Measurements from ENCODE around the gene KDM2B. TPM values are rescaled to one million over a fixed set of nuclear protein-coding genes. Genes with fewer than 3 reads are reported as not detected.

KDM2B gene
- total RNA-seq, 1 experiment from 2014 or later: 39.1 TPM

DNA sequence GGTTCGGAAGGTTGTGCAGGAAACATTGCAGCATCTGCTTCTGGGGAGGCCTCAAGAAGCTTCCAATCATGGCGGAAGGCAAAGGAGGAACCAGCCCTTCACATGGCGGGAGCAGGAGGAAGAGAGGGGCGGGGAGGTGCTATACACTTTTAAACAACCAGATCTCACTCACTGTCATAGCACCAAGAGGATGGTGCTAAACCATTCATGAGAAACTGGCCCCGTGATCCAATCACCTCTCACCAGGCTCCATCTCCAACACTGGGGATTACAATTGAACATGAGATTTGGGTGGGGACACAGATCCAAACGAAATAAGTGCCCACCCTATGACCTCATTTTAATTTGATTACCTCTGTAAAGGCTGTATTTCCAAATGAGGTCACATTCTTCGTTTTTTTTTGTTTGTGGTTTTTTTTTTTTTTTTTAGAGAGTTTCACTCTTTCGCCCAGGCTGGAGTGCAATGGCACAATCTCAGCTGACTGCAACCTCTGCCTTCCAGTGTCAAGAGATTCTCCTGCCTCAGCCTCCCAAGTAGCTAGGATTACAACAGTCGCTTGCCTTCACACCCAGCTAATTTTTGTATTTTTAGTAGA is 34.1 kb upstream of the KDM2B start:
- H3K9me3 ChIP-seq (ENCODE audit: low read length): no peaks in the 10 kb centered on the region

DNA sequence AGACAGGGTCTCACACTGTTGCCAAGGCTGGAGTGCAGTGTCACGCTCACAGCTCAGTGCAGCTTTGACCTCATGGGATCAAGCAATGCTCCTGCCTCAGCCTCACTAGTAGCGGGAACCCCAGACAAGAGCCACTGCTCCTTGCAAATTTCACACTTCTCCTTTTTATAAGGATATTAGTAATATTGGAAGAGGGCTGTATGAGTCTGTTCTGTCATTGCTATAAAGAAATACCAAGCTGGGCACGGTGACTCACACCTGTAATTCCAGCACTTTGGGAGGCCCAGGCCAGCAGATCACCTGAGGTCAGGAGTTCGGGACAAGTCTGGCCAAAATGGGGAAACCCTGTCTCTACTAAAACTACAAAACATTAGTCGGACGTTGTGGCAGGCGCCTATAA is 32.6 kb upstream of the KDM2B start:
- no peak overlapping the region for H2AFZ ChIP-seq (ENCODE audit: low read length)
- no peak for DNase-seq
- H3K9me3 ChIP-seq (ENCODE audit: low read length): no peaks in the 10 kb centered on the region
- no peak overlapping the region for H3K27ac ChIP-seq (ENCODE audit: low read length)
- H3K4me3 ChIP-seq (ENCODE audit: low read length): no peak overlapping the region
- no peaks in the 10 kb centered on the region for H3K4me1 ChIP-seq (ENCODE audit: low read length)
- H3K27me3 ChIP-seq (ENCODE audit: low read length): no peaks in the 10 kb centered on the region
- H3K79me2 ChIP-seq (ENCODE audit: low read length): no peaks in the 10 kb centered on the region
- H3K4me2 ChIP-seq (ENCODE audit: low read depth, low read length, poor library complexity, severe bottlenecking): no peak overlapping the region
- no peaks in the 10 kb centered on the region for H3K36me3 ChIP-seq (ENCODE audit: insufficient read depth, low read length)
- H3K9ac ChIP-seq (ENCODE audit: low read length): no peak overlapping the region
- H3K9me2 ChIP-seq (replicated peaks; ENCODE audit: insufficient read depth, low read length): no peaks in the 10 kb centered on the region
- H4K20me1 ChIP-seq (ENCODE audit: insufficient read depth, low read depth, low read length): no peaks in the 10 kb centered on the region

More for the DNA sequence above, 34.1 kb upstream of the KDM2B start:
- DNase-seq: no peak
- no peaks in the 10 kb centered on the region for H3K36me3 ChIP-seq (ENCODE audit: insufficient read depth, low read length)
- no peak overlapping the region for H2AFZ ChIP-seq (ENCODE audit: low read length)
- no peaks in the 10 kb centered on the region for H4K20me1 ChIP-seq (ENCODE audit: insufficient read depth, low read depth, low read length)
- no peak overlapping the region for H3K4me3 ChIP-seq (ENCODE audit: low read length)
- H3K79me2 ChIP-seq (ENCODE audit: low read length): no peaks in the 10 kb centered on the region
- no peak overlapping the region for H3K4me2 ChIP-seq (ENCODE audit: low read depth, low read length, poor library complexity, severe bottlenecking)
- no peak overlapping the region for H3K9ac ChIP-seq (ENCODE audit: low read length)
- no peaks in the 10 kb centered on the region for H3K27me3 ChIP-seq (ENCODE audit: low read length)
- no peaks in the 10 kb centered on the region for H3K4me1 ChIP-seq (ENCODE audit: low read length)
- H3K27ac ChIP-seq (ENCODE audit: low read length): no peak overlapping the region
- no peaks in the 10 kb centered on the region for H3K9me2 ChIP-seq (replicated peaks; ENCODE audit: insufficient read depth, low read length)

DNA sequence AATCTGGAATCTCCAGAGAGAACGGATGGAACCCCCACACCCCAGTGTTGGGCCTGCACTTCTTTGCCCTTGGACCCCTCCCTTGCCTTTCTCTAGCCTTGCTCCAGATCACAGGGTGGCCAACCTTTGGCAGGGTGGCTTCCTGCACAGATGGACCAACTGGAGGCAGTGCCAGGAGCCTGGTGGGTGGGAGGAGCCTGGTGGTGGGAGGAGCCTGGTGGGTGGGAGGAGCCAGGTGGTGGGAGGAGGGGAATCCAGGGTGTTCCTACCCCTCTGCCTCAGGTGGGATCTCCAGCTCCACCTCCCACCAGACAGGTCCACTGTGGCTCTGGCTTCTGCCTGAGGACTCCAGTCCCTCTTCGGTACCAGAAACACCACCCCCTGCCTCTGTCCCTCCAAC is 30.5 kb upstream of the KDM2B start:
- Histone ChIP-seq H4K20me1 (ENCODE audit: insufficient read depth, low read depth, low read length) (no peaks in the 10 kb centered on the region), H3K4me2 (ENCODE audit: low read depth, low read length, poor library complexity, severe bottlenecking) (no peak overlapping the region), H3K4me3 (ENCODE audit: low read length) (no peak overlapping the region), H3K9me3 (ENCODE audit: low read length) (no peaks in the 10 kb centered on the region), H3K27me3 (ENCODE audit: low read length) (no peaks in the 10 kb centered on the region), H2AFZ (ENCODE audit: low read length) (no peak overlapping the region), H3K79me2 (ENCODE audit: low read length) (no peaks in the 10 kb centered on the region), H3K4me1 (ENCODE audit: low read length) (no peaks in the 10 kb centered on the region), H3K9ac (ENCODE audit: low read length) (no peak overlapping the region), H3K27ac (ENCODE audit: low read length) (no peak overlapping the region), H3K9me2 (replicated peaks; ENCODE audit: insufficient read depth, low read length) (no peaks in the 10 kb centered on the region), H3K36me3 (ENCODE audit: insufficient read depth, low read length) (no peaks in the 10 kb centered on the region)
- peak; percentile 62 for DNase-seq

DNA sequence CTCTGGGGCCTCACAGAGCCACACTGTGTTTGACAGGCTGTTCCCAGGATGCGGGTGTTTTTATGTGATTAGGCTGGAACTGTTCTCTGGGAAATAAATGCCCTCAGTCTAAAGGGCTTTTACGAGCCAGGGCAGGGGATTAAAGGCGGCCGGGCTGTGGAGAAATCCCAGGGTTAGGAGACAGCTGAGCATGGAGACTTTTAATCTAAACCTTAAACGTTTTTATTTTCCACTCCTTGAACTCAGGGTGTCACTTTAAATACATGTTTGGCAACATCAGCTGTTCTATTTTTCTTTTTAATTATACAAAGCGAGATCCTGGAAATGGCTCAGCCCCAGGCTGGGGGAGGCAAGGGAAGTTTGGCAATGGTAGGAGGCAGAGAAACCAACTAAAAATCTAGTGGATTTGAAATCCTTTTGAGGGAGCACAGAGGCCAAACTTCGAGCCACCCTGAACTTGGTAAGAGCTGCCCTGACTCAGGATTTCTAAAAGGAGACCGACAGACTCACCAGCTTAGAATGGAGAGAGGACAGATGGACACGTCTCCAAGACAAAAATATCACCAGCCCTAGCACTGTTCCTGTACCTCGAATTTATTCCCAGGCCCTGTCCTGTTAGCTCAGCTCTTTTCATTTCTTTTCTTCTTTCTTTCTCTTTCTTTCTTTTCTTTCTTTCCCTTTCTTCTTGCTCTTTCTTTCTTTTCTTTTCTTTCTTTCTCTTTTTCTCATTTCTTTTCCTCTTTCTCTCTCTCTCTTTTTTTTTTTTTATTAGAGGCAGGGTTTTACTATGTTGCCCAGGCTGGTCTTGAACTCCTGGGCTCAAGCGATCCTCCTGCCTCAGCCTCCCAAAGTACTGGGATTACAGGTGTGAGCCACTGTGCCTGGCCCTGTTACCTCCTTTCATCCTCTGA is 29.7 kb upstream of the KDM2B start:
- Histone ChIP-seq H2AFZ (ENCODE audit: low read length) (no peak overlapping the region), H3K9ac (ENCODE audit: low read length) (no peak overlapping the region), H3K36me3 (ENCODE audit: insufficient read depth, low read length) (no peaks in the 10 kb centered on the region), H3K4me3 (ENCODE audit: low read length) (no peak overlapping the region), H3K9me2 (replicated peaks; ENCODE audit: insufficient read depth, low read length) (no peaks in the 10 kb centered on the region), H3K79me2 (ENCODE audit: low read length) (no peaks in the 10 kb centered on the region), H3K4me1 (ENCODE audit: low read length) (no peaks in the 10 kb centered on the region), H3K27me3 (ENCODE audit: low read length) (no peaks in the 10 kb centered on the region), H3K4me2 (ENCODE audit: low read depth, low read length, poor library complexity, severe bottlenecking) (no peak overlapping the region), H4K20me1 (ENCODE audit: insufficient read depth, low read depth, low read length) (no peaks in the 10 kb centered on the region), H3K9me3 (ENCODE audit: low read length) (no peaks in the 10 kb centered on the region), H3K27ac (ENCODE audit: low read length) (no peak overlapping the region)
- no peak for DNase-seq

DNA sequence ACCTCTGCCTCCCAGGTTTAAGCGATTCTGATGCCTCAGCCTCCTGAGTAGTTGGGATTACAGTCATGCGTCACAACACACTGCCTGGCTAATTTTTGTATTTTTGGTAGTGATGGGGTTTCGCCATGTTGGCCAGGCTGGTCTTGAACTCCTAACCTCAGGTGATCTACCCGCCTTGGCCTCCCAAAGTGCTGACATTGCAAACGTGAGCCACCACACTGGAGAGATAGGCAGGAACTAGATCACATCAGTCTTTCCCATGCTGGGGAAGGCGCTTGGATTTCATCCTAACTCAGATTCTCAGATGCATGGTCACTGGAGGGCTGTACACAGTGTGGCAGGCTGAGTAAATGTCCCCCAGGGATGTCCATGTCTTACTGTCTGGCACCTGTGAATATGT is 27.5 kb upstream of the KDM2B start:
- Histone ChIP-seq H3K36me3 (ENCODE audit: insufficient read depth, low read length) (no peaks in the 10 kb centered on the region), H3K27me3 (ENCODE audit: low read length) (no peaks in the 10 kb centered on the region), H3K4me3 (ENCODE audit: low read length) (no peak overlapping the region), H4K20me1 (ENCODE audit: insufficient read depth, low read depth, low read length) (no peaks in the 10 kb centered on the region), H3K9ac (ENCODE audit: low read length) (no peak overlapping the region), H3K27ac (ENCODE audit: low read length) (no peak overlapping the region), H3K9me2 (replicated peaks; ENCODE audit: insufficient read depth, low read length) (no peaks in the 10 kb centered on the region), H3K4me2 (ENCODE audit: low read depth, low read length, poor library complexity, severe bottlenecking) (no peak overlapping the region), H3K9me3 (ENCODE audit: low read length) (no peaks in the 10 kb centered on the region), H3K79me2 (ENCODE audit: low read length) (no peaks in the 10 kb centered on the region), H2AFZ (ENCODE audit: low read length) (no peak overlapping the region), H3K4me1 (ENCODE audit: low read length) (no peaks in the 10 kb centered on the region)
- DNase-seq: no peak

DNA sequence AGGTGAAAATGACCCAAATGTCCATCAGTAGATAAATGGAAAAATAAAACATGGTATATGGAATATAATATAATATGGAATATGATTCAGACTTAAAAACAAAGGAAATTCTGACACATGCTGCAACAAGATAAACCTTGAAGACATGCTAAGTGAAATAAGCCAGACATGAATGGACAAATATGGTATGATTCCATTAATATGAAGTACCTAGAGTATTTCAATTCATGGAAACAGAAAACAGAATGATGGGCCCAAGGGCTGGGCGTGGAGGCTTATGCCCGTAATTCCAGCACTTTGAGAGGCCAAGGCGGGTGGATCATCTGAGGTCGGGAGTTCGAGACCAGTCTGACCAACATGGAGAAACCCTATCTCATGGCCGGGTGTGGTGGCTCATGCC is 22.8 kb upstream of the KDM2B start:
- no peaks in the 10 kb centered on the region for H4K20me1 ChIP-seq (ENCODE audit: insufficient read depth, low read depth, low read length)
- no peaks in the 10 kb centered on the region for H3K9me2 ChIP-seq (replicated peaks; ENCODE audit: insufficient read depth, low read length)
- H3K9ac ChIP-seq (ENCODE audit: low read length): no peak overlapping the region
- no peak overlapping the region for H3K4me2 ChIP-seq (ENCODE audit: low read depth, low read length, poor library complexity, severe bottlenecking)
- H3K27ac ChIP-seq (ENCODE audit: low read length): no peak overlapping the region
- no peaks in the 10 kb centered on the region for H3K27me3 ChIP-seq (ENCODE audit: low read length)
- no peak overlapping the region for H3K4me3 ChIP-seq (ENCODE audit: low read length)
- H3K9me3 ChIP-seq (ENCODE audit: low read length): no peaks in the 10 kb centered on the region
- H3K79me2 ChIP-seq (ENCODE audit: low read length): no peaks in the 10 kb centered on the region
- DNase-seq: no peak
- H2AFZ ChIP-seq (ENCODE audit: low read length): no peak overlapping the region
- H3K36me3 ChIP-seq (ENCODE audit: insufficient read depth, low read length): no peaks in the 10 kb centered on the region
- H3K4me1 ChIP-seq (ENCODE audit: low read length): no peaks in the 10 kb centered on the region

DNA sequence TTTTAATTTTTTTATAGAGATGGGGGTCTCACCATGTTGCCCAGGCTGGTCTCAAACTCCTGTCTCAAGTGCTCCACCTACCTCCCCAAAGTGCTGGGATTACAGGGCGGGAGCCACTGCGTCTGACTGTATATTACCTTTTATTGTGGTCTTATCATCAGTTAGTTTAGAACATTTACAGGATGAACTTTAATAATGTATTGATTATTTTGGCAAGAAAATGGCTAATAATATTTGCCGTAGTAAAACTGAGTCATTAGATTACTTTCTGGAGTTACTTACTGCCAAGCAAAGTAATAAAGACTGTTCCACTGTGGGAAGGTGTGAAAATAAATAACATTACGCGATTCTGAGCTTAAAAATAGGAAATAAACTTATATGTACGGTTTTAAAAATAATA is 21.9 kb upstream of the KDM2B start:
- H3K9ac ChIP-seq (ENCODE audit: low read length): no peak overlapping the region
- H3K79me2 ChIP-seq (ENCODE audit: low read length): no peaks in the 10 kb centered on the region
- no peak for DNase-seq
- H3K9me3 ChIP-seq (ENCODE audit: low read length): no peaks in the 10 kb centered on the region
- H3K4me1 ChIP-seq (ENCODE audit: low read length): no peaks in the 10 kb centered on the region
- H3K9me2 ChIP-seq (replicated peaks; ENCODE audit: insufficient read depth, low read length): no peaks in the 10 kb centered on the region
- no peaks in the 10 kb centered on the region for H4K20me1 ChIP-seq (ENCODE audit: insufficient read depth, low read depth, low read length)
- H3K27ac ChIP-seq (ENCODE audit: low read length): no peak overlapping the region
- H3K27me3 ChIP-seq (ENCODE audit: low read length): no peaks in the 10 kb centered on the region
- no peak overlapping the region for H3K4me2 ChIP-seq (ENCODE audit: low read depth, low read length, poor library complexity, severe bottlenecking)
- no peak overlapping the region for H2AFZ ChIP-seq (ENCODE audit: low read length)
- H3K4me3 ChIP-seq (ENCODE audit: low read length): no peak overlapping the region
- H3K36me3 ChIP-seq (ENCODE audit: insufficient read depth, low read length): no peaks in the 10 kb centered on the region

DNA sequence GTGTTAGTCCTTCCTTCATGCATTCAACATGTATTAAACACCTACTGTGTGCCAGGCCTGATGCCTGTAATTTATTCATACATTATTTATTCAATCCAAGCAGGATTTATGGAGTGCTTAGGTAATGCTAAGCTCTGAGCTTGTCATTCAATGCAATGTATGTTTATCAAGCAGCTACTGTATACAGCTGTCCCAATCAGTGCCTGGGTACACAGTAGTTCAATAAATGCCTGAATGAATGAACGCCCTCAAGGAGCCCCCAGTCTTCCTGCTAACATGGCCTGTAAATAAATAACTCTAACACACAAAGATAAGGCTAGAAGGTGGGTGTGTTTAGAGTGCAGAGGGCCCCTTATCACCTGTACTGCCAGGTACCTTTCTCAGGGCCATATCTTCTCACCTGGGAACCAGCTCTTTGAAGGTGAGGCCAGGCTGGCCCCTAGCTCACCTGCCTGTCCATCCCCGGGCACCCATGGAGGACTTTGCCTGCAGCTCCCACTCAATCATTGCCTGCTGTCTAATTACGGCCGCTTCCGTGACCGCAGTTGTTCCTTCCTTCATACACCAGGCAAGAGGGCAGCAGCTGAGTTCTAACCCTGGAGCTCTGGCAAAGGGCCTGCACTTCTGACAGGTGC is 20.0 kb upstream of the KDM2B start:
- Histone ChIP-seq H3K4me1 (ENCODE audit: low read length) (no peaks in the 10 kb centered on the region), H3K27me3 (ENCODE audit: low read length) (no peaks in the 10 kb centered on the region), H3K9me3 (ENCODE audit: low read length) (no peaks in the 10 kb centered on the region), H3K4me2 (ENCODE audit: low read depth, low read length, poor library complexity, severe bottlenecking) (no peak overlapping the region), H3K79me2 (ENCODE audit: low read length) (no peaks in the 10 kb centered on the region), H4K20me1 (ENCODE audit: insufficient read depth, low read depth, low read length) (no peaks in the 10 kb centered on the region), H3K9ac (ENCODE audit: low read length) (no peak overlapping the region), H2AFZ (ENCODE audit: low read length) (no peak overlapping the region), H3K9me2 (replicated peaks; ENCODE audit: insufficient read depth, low read length) (no peaks in the 10 kb centered on the region), H3K27ac (ENCODE audit: low read length) (no peak overlapping the region), H3K4me3 (ENCODE audit: low read length) (no peak overlapping the region), H3K36me3 (ENCODE audit: insufficient read depth, low read length) (no peaks in the 10 kb centered on the region)
- DNase-seq: no peak

All from Karpas-422 (cell line).